NCI-H446 treated with DMSO at 0.1 percent for 48 hours (cell line): ENCODE measurements around the gene ALOXE3.
A peak's percentile ranks its signal among the peaks of the same experiment; 100 is the strongest.
"Not testable (repeated sequence)": the region's sequence is repeated elsewhere in the genome, so short reads cannot be mapped to it uniquely, and the experiment has no call there.

Experiments
- DNase-seq: peaks from one replicate; lab custom pipeline; 2025; lab: John Stamatoyannopoulos, UW

The ALOXE3 gene

GRCh38 chr17:8121681-8122421, 3.5 kb upstream of the ALOXE3 start:
- DNase-seq: no peak

GRCh38 chr17:8121407-8121680, 3.0 kb upstream of the ALOXE3 start:
- DNase-seq: no peak

- peak; percentile 60 for DNase-seq
These were observed 2.4 kb upstream of the ALOXE3 start for GRCh38 chr17:8120520-8121406.

GRCh38 chr17:8119581-8120519, 1.5 kb upstream of the ALOXE3 start:
- peak; percentile 84 for DNase-seq

GRCh38 chr17:8118769-8119580, 661 bp upstream of the ALOXE3 start:
- peak; percentile 78 for DNase-seq

GRCh38 chr17:8117367-8117979, 841 bp downstream of the ALOXE3 start:
- no peak for DNase-seq

GRCh38 chr17:8116776-8117175, 1.5 kb downstream of the ALOXE3 start:
- DNase-seq: no peak

- no peak for DNase-seq
These were observed 7.4 kb downstream of the ALOXE3 start for GRCh38 chr17:8110907-8111306.

- no peak for DNase-seq
These were observed 7.9 kb downstream of the ALOXE3 start for GRCh38 chr17:8110456-8110804.

- DNase-seq: no peak
These were observed 8.5 kb downstream of the ALOXE3 start for GRCh38 chr17:8109661-8110455.

GRCh38 chr17:8108972-8109660, 9.2 kb downstream of the ALOXE3 start:
- no peak for DNase-seq

GRCh38 chr17:8106980-8107379, 11.3 kb downstream of the ALOXE3 start:
- not testable (repeated sequence) for DNase-seq

GRCh38 chr17:8105957-8106398, 12.3 kb downstream of the ALOXE3 start:
- no peak for DNase-seq

- no peak for DNase-seq
These were observed 13.4 kb downstream of the ALOXE3 start for GRCh38 chr17:8104911-8105310.

GRCh38 chr17:8103549-8103948, 14.8 kb downstream of the ALOXE3 start:
- no peak for DNase-seq

GRCh38 chr17:8101721-8102120, 16.6 kb downstream of the ALOXE3 start:
- DNase-seq: no peak

- no peak for DNase-seq
These were observed 17.6 kb downstream of the ALOXE3 start for GRCh38 chr17:8100763-8101162.

- DNase-seq: no peak
These were observed 18.2 kb downstream of the ALOXE3 start for GRCh38 chr17:8100111-8100510.

- no peak for DNase-seq
These were observed 21.8 kb downstream of the ALOXE3 start for GRCh38 chr17:8096541-8096940.

GRCh38 chr17:8095361-8095760, 23.0 kb downstream of the ALOXE3 start:
- no peak for DNase-seq
